NCI-H82 treated with DMSO at 0.1 percent for 48 hours (cell line): ENCODE data around the gene CHD6.

ENCODE experiments used
- DNase-seq: peaks from one replicate; lab custom pipeline; 2025; ENCODE audit not compliant: unreplicated experiment; lab: John Stamatoyannopoulos, UW

Gene CHD6

GRCh38 chr20:41617902-41618806 lies at the start of gene CHD6:
Gene CHD6, minus strand, starts transcription at chr20:41618377. Its CDS starts 67,040 bp downstream, at chr20:41551337.
- DNase-seq: peak; percentile 94

GRCh38 chr20:41664584-41664983 lies 46.4 kb upstream of the CHD6 start:
- DNase-seq: peak; percentile 43

DNA sequence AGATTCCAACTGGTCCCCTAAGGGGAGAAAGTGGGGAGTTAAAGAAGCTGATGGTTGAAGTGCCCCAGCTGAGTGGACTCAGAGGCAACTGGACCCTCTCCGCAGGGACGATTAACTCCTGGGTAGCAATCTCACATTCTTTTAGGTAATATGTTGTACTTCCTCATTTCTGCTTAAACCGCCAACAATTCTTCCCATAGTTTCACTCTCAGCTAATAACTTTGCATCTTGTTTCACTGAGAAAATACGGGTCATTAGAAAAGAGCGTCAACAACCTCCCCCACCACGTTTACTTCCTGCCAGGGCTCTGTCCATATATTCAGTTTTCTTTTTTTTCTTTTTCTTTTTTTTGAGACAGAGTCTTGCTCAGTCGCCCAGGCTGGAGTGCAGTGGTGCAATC lies 39.5 kb upstream of the CHD6 start:
- no peak for DNase-seq

DNA sequence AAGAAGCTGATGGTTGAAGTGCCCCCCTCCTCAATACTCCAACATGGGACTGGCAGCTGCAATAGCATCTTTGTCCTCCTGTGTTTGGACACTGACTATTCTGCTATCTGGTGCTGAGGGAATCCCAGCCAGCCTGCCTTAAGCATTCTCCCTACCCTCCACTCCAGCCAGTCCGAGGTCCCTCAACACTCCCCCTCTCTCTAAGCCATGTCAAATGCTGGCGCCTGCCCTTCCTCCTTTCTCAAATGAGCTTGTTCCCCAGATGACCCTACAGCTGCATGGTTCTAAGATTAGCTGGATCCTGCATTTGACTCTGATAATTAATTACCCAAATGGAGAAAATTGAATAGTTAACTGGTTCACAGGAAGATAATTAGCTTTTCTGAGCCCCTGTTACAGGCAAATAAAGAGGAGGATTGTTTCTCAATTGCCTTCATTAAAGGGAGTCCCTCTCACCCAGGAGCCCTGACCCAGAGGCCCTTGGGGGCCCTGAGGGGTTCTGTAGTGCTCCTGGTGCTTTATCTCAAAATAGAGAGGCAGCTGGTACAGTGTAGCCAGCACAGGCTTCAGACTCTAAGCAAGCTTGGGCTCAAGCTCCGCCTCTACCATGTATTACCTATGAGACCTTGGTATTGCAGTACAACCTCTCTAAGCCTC lies 37.9 kb upstream of the CHD6 start:
- DNase-seq: peak; percentile 96

DNA sequence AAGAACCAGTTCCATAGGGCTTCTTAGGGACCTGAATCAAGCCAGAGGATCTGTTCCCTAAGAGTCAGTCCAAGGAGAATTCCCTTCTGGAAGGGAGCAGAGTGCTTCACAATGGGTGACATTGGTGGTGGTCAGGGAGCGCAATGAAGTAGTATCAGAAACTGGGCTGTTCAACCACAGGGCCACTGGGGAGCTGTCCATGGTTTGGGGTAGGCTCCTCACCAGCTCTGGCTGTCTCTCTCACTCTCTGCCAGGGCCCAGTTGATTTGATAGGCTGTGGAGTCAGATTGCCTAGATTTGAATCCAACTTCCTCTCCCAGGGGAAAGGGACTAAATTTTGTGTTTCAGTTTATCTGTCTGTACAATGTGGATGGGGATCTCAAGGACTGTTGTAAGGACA lies 36.7 kb upstream of the CHD6 start:
- no peak for DNase-seq

DNA sequence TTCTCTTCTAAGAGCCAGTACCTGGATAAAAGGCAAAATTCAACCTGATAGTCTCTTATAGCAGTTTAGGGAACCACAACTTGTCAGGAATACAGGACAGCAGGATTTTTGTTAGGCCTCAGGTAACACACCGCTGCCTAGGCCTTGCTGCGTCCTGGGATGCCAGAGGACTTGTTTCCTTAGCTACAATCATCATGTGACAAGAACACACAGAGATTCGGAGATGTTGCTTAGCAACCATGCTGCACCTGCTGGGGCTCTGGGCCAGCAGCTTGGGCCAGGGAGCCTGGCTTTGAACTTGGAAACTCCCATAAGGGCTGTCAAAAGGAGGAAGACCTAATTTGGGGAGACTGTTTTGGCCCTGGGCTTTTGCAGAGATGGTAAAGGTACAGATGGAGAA lies 36.1 kb upstream of the CHD6 start:
- no peak for DNase-seq

- peak; percentile 57 for DNase-seq
These were observed 32.2 kb upstream of the CHD6 start for GRCh38 chr20:41650231-41650948.

DNA sequence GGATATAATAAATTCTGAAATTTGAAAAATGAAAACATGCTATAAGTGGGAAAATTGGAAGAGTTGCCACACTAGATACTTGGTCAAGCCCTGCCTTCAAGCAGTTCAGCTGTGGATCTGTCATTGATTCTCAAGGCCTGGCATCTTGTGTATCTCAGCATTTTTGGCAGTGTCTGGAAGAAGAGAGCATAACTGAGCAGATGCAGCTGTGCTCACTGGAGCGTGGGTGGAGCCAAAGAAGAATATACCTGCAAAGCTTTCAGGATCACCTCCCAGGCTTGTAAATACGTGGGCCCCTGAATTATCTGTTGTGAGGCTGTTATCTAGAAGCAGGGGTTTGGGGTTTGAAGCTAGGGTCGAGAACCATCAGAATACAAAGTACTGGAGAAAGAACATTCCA lies 31.3 kb upstream of the CHD6 start:
- no peak for DNase-seq

GRCh38 chr20:41645372-41645771 lies 27.2 kb upstream of the CHD6 start:
- no peak for DNase-seq

- no peak for DNase-seq
These were observed 25.3 kb upstream of the CHD6 start for GRCh38 chr20:41643504-41643938.

- no peak for DNase-seq
These were observed 21.5 kb upstream of the CHD6 start for GRCh38 chr20:41639630-41640029.

- no peak for DNase-seq
These were observed 20.3 kb upstream of the CHD6 start for GRCh38 chr20:41638456-41638855.

GRCh38 chr20:41635158-41635557 lies 17.0 kb upstream of the CHD6 start:
- DNase-seq: no peak

GRCh38 chr20:41632896-41633295 lies 14.7 kb upstream of the CHD6 start:
- no peak for DNase-seq

GRCh38 chr20:41631826-41632225 lies 13.6 kb upstream of the CHD6 start:
- DNase-seq: no peak

- DNase-seq: no peak
These were observed 12.7 kb upstream of the CHD6 start for GRCh38 chr20:41630846-41631245.

GRCh38 chr20:41627611-41628244 lies 9.6 kb upstream of the CHD6 start:
- DNase-seq: no peak

DNA sequence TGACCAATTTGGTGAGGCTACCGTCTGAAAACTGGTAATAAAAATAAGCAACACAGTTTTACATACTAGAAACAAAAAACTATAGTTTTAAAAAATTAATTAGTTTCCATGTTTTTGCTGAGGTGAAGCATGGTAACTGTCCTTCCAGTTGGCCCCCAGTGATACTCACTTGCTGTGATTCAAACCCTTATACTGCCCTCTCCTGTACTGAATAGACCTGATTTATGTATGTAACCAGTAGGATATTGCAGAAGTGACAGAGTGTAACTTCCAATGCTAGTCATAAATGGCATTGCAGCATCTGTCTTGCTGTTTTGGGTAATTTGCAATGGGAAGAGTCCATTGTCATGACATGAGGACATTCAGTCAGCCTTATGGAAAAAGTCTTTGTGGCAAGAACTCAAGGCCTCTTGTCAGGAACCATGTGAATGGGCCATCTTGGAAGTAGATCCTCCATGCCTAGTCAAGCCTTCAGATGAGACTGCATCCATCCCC lies 8.9 kb upstream of the CHD6 start:
- no peak for DNase-seq

GRCh38 chr20:41623625-41624375 lies 5.6 kb upstream of the CHD6 start:
- no peak for DNase-seq

DNA sequence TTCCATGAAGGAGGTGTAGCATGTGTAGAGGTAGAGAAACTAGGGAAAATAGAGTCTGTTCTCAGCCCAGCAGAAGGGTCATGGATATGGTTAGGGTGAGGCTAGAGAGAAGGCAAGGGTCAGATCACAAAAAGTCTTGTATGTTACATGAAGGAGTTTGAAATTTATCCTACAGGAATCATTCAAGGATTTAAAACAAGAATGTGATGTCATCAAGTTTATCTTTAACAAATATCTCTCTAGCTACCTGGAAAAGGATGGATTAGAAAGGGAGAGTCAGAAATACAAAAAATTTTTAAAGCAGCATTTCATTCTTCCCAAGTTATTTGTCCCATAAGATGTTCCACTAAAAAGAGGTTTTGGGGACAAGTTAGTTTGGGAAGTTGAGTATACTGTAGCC lies 4.4 kb upstream of the CHD6 start:
- DNase-seq: no peak
